H1 (cell line): Measurements from ENCODE around the gene KIAA0319L. TPM values are rescaled to one million over a fixed set of nuclear protein-coding genes. Genes with fewer than 3 reads are reported as not detected.

Source experiments
- CTCF ChIA-PET: fragments of 300-600 bp; sonication (Branson Sonifier 250); formaldehyde crosslinking; loops from one replicate; lab custom pipeline; 2021; ENCODE audit not compliant: partially characterized antibody; lab: Charles Lee
- POLR2A ChIA-PET: fragments of 300-600 bp; sonication (Branson Sonifier 250); formaldehyde crosslinking; loops from one replicate; lab custom pipeline; 2021; ENCODE audit warnings: inconsistent platforms; ENCODE audit not compliant: partially characterized antibody; lab: Charles Lee
- DNase-seq, 2 experiments: peaks; one replicate each; pipeline versions ENCODE4 v3.0.0 to v3.0.0-alpha.2; 2010 to 2022; ENCODE audit warnings: low spot score in 2 of 2, low read depth in 1 of 2, mixed read lengths in 1 of 2
- FAIRE-seq: peaks from 2 replicates; lab custom pipeline; 2011; peaks lifted over from hg19 to GRCh38; lab: Jason Lieb, UNC
- H2AFZ ChIP-seq: 2 replicates; pipeline ENCODE4 v1.8.1; 2012; ENCODE audit warnings: low read length, inconsistent platforms
- H2AK5ac ChIP-seq: 2 replicates; pipeline ENCODE4 v1.6.1; 2013; ENCODE audit warnings: low read depth, low read length
- H2BK120ac ChIP-seq: replicated peaks from 2 replicates; pipeline ENCODE3; 2013; ENCODE audit warnings: low read depth, low read length, inconsistent platforms
- H2BK12ac ChIP-seq: 2 replicates; pipeline ENCODE4 v1.6.1; 2013; ENCODE audit warnings: low read depth, low read length
- H2BK15ac ChIP-seq: 2 replicates; pipeline ENCODE4 v1.6.1; 2013; ENCODE audit warnings: low read length
- H2BK20ac ChIP-seq: 2 replicates; pipeline ENCODE4 v1.6.1; 2013; ENCODE audit warnings: low read length
- H2BK5ac ChIP-seq: 2 replicates; pipeline ENCODE4 v1.6.1; 2013; ENCODE audit warnings: low read depth, low read length
- H3K14ac ChIP-seq: 2 replicates; pipeline ENCODE4 v1.6.1; 2013; ENCODE audit warnings: inconsistent platforms; ENCODE audit not compliant: insufficient read length
- H3K18ac ChIP-seq: 2 replicates; pipeline ENCODE4 v1.6.1; 2013; ENCODE audit warnings: low read length; ENCODE audit errors: extremely low read depth
- H3K23ac ChIP-seq: 2 replicates; pipeline ENCODE4 v1.6.1; 2013; ENCODE audit warnings: inconsistent platforms; ENCODE audit not compliant: insufficient read length
- H3K23me2 ChIP-seq: 2 replicates; pipeline ENCODE4 v1.6.1; 2013; ENCODE audit warnings: low read depth, low read length
- H3K27ac ChIP-seq: 2 replicates; pipeline ENCODE4 v1.6.1; 2011; ENCODE audit warnings: low read depth, low read length, inconsistent platforms
- H3K27me3 ChIP-seq, 4 experiments: replicated peaks in 1 of 4; 1 replicate in 1 of 4; 2 replicates in 3 of 4; pipeline versions ENCODE4 v1.6.1 to v1.8.1; 2011 to 2013; ENCODE audit warnings: low read length in 3 of 4, mild to moderate bottlenecking in 3 of 4, inconsistent platforms in 2 of 4, mixed read lengths in 2 of 4, moderate library complexity in 1 of 4; ENCODE audit not compliant: control insufficient read depth in 3 of 4, insufficient read depth in 3 of 4; ENCODE audit errors: extremely low read depth in 1 of 4
- H3K36me3 ChIP-seq, 4 experiments: 2 replicates each; pipeline versions ENCODE4 v1.6.1 to v1.8.1; 2011 to 2013; ENCODE audit warnings: mild to moderate bottlenecking in 4 of 4, low read length in 3 of 4, moderate library complexity in 2 of 4, control low read depth in 1 of 4, inconsistent platforms in 1 of 4; ENCODE audit not compliant: insufficient read depth in 4 of 4, control insufficient read depth in 2 of 4
- H3K4ac ChIP-seq: replicated peaks from 2 replicates; pipeline ENCODE3; 2013; ENCODE audit warnings: low read length, low read depth, mixed read lengths, inconsistent platforms; ENCODE audit not compliant: insufficient read length
- H3K4me1 ChIP-seq, 4 experiments: replicated peaks in 1 of 4; 1 replicate in 1 of 4; 2 replicates in 3 of 4; pipeline versions ENCODE4 v1.6.1 to v1.8.1; 2011 to 2013; ENCODE audit warnings: low read length in 3 of 4, inconsistent platforms in 2 of 4, mixed read lengths in 1 of 4; ENCODE audit not compliant: insufficient read depth in 4 of 4, control insufficient read depth in 3 of 4
- H3K4me2 ChIP-seq, 2 experiments: 2 replicates each; pipeline versions ENCODE4 v1.6.1 to v1.8.1; 2011 to 2013; ENCODE audit warnings: low read depth in 2 of 2, low read length in 2 of 2, control low read depth in 1 of 2, inconsistent platforms in 1 of 2, mild to moderate bottlenecking in 1 of 2; ENCODE audit not compliant: insufficient read depth in 1 of 2
- H3K4me3 ChIP-seq, 4 experiments: fragments of 200-600, 300-600 bp in 1 of 4; sonication (generic), shearing (Covaris generic), sonication (Bioruptor Twin) in 1 of 4; 2 replicates each; pipeline versions ENCODE4 v1.5.1 to v1.8.1; 2011 to 2016; ENCODE audit warnings: low read length in 4 of 4, low read depth in 3 of 4, control low read depth in 2 of 4, inconsistent platforms in 2 of 4, mild to moderate bottlenecking in 2 of 4, mixed read lengths in 1 of 4, moderate library complexity in 1 of 4; ENCODE audit not compliant: insufficient read depth in 2 of 4; ENCODE audit errors: extremely low read depth in 1 of 4
- H3K56ac ChIP-seq: replicated peaks from 2 replicates; pipeline ENCODE3; 2013; ENCODE audit warnings: low read depth, mild to moderate bottlenecking, mixed read lengths, low read length, inconsistent platforms; ENCODE audit not compliant: insufficient read length
- H3K79me1 ChIP-seq: 2 replicates; pipeline ENCODE4 v1.6.1; 2013; ENCODE audit warnings: low read depth, low read length, control low read depth
- H3K79me2 ChIP-seq, 2 experiments: 2 replicates each; pipeline versions ENCODE4 v1.6.1 to v1.8.1; 2012 to 2013; ENCODE audit warnings: low read length in 2 of 2, mild to moderate bottlenecking in 2 of 2, inconsistent platforms in 1 of 2; ENCODE audit not compliant: insufficient read depth in 2 of 2, control insufficient read depth in 1 of 2
- H3K9ac ChIP-seq, 4 experiments: replicated peaks in 1 of 4; 1 replicate in 1 of 4; 2 replicates in 3 of 4; pipeline versions ENCODE4 v1.6.1 to v1.8.1; 2011 to 2013; ENCODE audit warnings: low read depth in 3 of 4, low read length in 3 of 4, control low read depth in 2 of 4, mild to moderate bottlenecking in 2 of 4, moderate library complexity in 2 of 4, inconsistent platforms in 1 of 4; ENCODE audit errors: extremely low read depth in 1 of 4
- H3K9me3 ChIP-seq, 2 experiments: 2 replicates each; pipeline versions ENCODE4 v1.6.1 to v1.8.1; 2012 to 2013; ENCODE audit warnings: mild to moderate bottlenecking in 2 of 2, moderate library complexity in 2 of 2, control low read depth in 1 of 2, inconsistent platforms in 1 of 2, low read depth in 1 of 2, low read length in 1 of 2, mixed read lengths in 1 of 2; ENCODE audit not compliant: insufficient read depth in 2 of 2
- H4K20me1 ChIP-seq, 2 experiments: replicated peaks in 1 of 2; 2 replicates each; pipeline versions ENCODE3 to v1.8.1; 2011 to 2013; ENCODE audit warnings: inconsistent platforms in 2 of 2, low read length in 2 of 2, mild to moderate bottlenecking in 1 of 2; ENCODE audit not compliant: insufficient read depth in 2 of 2, control insufficient read depth in 1 of 2
- H4K5ac ChIP-seq: 2 replicates; pipeline ENCODE4 v1.6.1; 2013; ENCODE audit warnings: low read length, low read depth, mixed read lengths, inconsistent platforms; ENCODE audit not compliant: insufficient read length
- H4K8ac ChIP-seq: 2 replicates; pipeline ENCODE4 v1.8.0; 2013; ENCODE audit warnings: mild to moderate bottlenecking, moderate library complexity, low read length, inconsistent platforms; ENCODE audit not compliant: insufficient read depth; ENCODE audit errors: extremely low read depth
- H4K91ac ChIP-seq: replicated peaks from 2 replicates; pipeline ENCODE3; 2013; ENCODE audit warnings: low read length, mixed read lengths, inconsistent platforms; ENCODE audit not compliant: insufficient read length
- SAP30 ChIP-seq: fragments of 300-600 bp; sonication (generic); IDR thresholded peaks from 2 replicates; pipeline ENCODE4 v1.7.1; 2012; ENCODE audit warnings: low read length, moderate library complexity, mild to moderate bottlenecking, inconsistent platforms; ENCODE audit not compliant: insufficient read depth, insufficient replicate concordance
- WGBS, 2 experiments: shearing (Covaris generic) in 1 of 2; methylation state at CpG; one replicate each; pipeline versions ENCODE4 v1.1.6 to v1.1.7; 2013 to 2015; ENCODE audit warnings: low lambda C conversion rate in 2 of 2, mixed read lengths in 2 of 2, inconsistent platforms in 1 of 2, low coverage in 1 of 2, missing lambda C conversion rate in 1 of 2; ENCODE audit not compliant: insufficient replicate concordance in 2 of 2, insufficient coverage in 1 of 2, insufficient read length in 1 of 2; ENCODE audit errors: extremely low coverage in 1 of 2, missing lambda C conversion rate in 1 of 2; 5-methylcytosine and 5-hydroxymethylcytosine counted together
- polyA plus RNA-seq, 7 experiments: library from polyadenylated mRNA; depleted of rRNA in 3 of 7; stranded (reverse) in 5 of 7; unstranded in 2 of 7; fragments of >200 nt in 5 of 7; fragments of 200-250 nt in 2 of 7; gene quantifications; 1 replicate in 5 of 7; 2 replicates in 1 of 7; 4 replicates in 1 of 7; pipeline versions ENCODE4 v1.2.1 to v1.2.3, GENCODE V29; 2011 to 2013; ENCODE audit warnings: missing spikeins in 2 of 7, mixed read lengths in 2 of 7
- total RNA-seq: library from RNA; stranded (reverse); fragmentation: NEBNext Ultra II Directional; extraction: Animal tissue kit (Norgen Biotek cat#: 25700); gene quantifications from 2 replicates; pipeline ENCODE4 v1.2.1, GENCODE V29; 2021

The KIAA0319L gene
- total and polyA plus RNA-seq, 2 of the 8 experiments (the other 6 are each of a cell fraction or from before 2014, with no cell fraction given) = 40.1 to 55.7 TPM

- no peaks in the 10 kb centered on the region for H3K79me1 ChIP-seq
- peaks cover 0 to 26% (median 15%) of the 10 kb centered on the region in 4 experiments; a peak in 4 of 8 replicates for H3K36me3 ChIP-seq
- no peaks in the 10 kb centered on the region for H3K4me1 ChIP-seq
- POLR2A ChIA-PET = interaction anchor here (0.7 to 3.0 kb wide), 2 partner anchors 13 to 123 kb away, joined by 3 to 10 read pairs; no protein-coding TSS in a partner anchor
- DNase-seq = no peak
- no peak for FAIRE-seq
- WGBS, 2 experiments = 87% methylated on average over 2 of the region's 2 CpGs; no CpG with 5 or more reads in 1 of the 2 experiments
- no peak overlapping the region for H3K56ac ChIP-seq
- H3K27ac ChIP-seq = no peak overlapping the region
- no peaks in the 10 kb centered on the region for H3K27me3 ChIP-seq
- H3K79me2 ChIP-seq = no peaks in the 10 kb centered on the region
- H3K23me2 ChIP-seq = no peaks in the 10 kb centered on the region
- no peak overlapping the region for H4K8ac ChIP-seq
- no peak overlapping the region for H3K4me3 ChIP-seq
- no peak overlapping the region for H2BK20ac ChIP-seq
- no peak overlapping the region for H3K9ac ChIP-seq
- H4K91ac ChIP-seq = no peak overlapping the region
- H3K23ac ChIP-seq = no peak overlapping the region
- H4K5ac ChIP-seq = no peak overlapping the region
- no peak overlapping the region for H2BK5ac ChIP-seq
- peaks cover 0 to 6% of the 10 kb centered on the region in 2 experiments for H4K20me1 ChIP-seq
- TF ChIP-seq SAP30 = no peak
- TF ChIP-seq, all 59 proteins: peak for 0
- H2BK15ac ChIP-seq = no peak overlapping the region
- no peak overlapping the region for H2BK12ac ChIP-seq
- H2AK5ac ChIP-seq = no peak overlapping the region
- H3K4ac ChIP-seq = no peak overlapping the region
- no peak overlapping the region for H2BK120ac ChIP-seq
- no peak overlapping the region for H3K18ac ChIP-seq
- no peak overlapping the region for H2AFZ ChIP-seq
- CTCF ChIA-PET = interaction anchor here (0.6 to 7.8 kb wide), 4 partner anchors 30 to 130 kb away, joined by 3 to 38 read pairs (median 3); no protein-coding TSS in a partner anchor
- H3K14ac ChIP-seq = no peak overlapping the region
- no peaks in the 10 kb centered on the region for H3K9me3 ChIP-seq
- H3K4me2 ChIP-seq = no peak overlapping the region
Measured at GRCh38 chr1:35598895-35599294, 41.7 kb upstream of the KIAA0319L start.
